GM06990 (cell line): ENCODE results near the gene CNOT4.
"Not testable (repeated sequence)": the region's sequence is repeated elsewhere in the genome, so short reads cannot be mapped to it uniquely, and the experiment has no call there.

Experiments
- DNase-seq: peaks from one replicate; pipeline ENCODE4 v3.0.0-alpha.2; 2011; ENCODE audit not compliant: insufficient read length; ENCODE audit errors: extremely low read depth
- H3K27me3 ChIP-seq: replicated peaks from 2 replicates; pipeline ENCODE4 v1.6.0; 2011; ENCODE audit warnings: low read length; ENCODE audit not compliant: control insufficient read depth, insufficient read depth
- H3K36me3 ChIP-seq: 2 replicates; pipeline ENCODE4 v1.5.1; 2011; ENCODE audit warnings: low read length; ENCODE audit not compliant: control insufficient read depth, insufficient read depth
- H3K4me3 ChIP-seq: replicated peaks from 2 replicates; pipeline ENCODE4 v1.5.1; 2011; ENCODE audit warnings: low read depth, mild to moderate bottlenecking, control low read depth, low read length
- CTCF ChIP-seq: IDR thresholded peaks from 2 replicates; pipeline ENCODE4 v1.5.1; 2011; ENCODE audit warnings: low read length, control low read depth, mild to moderate bottlenecking, inconsistent platforms; ENCODE audit not compliant: insufficient read depth, poor library complexity, severe bottlenecking

CNOT4 gene

GRCh38 chr7:135361788-135362187 is 148.1 kb downstream of the CNOT4 start:
- no peak for TF ChIP-seq CTCF
- H3K36me3 ChIP-seq = peaks cover 3% of the 10 kb centered on the region
- no peaks in the 10 kb centered on the region for H3K27me3 ChIP-seq
- DNase-seq = no peak
- H3K4me3 ChIP-seq = no peak overlapping the region

- TF ChIP-seq CTCF = no peak
- Histone ChIP-seq H3K36me3 (peaks cover 3% of the 10 kb centered on the region), H3K4me3 (no peak overlapping the region), H3K27me3 (no peaks in the 10 kb centered on the region)
- no peak for DNase-seq
Measured at GRCh38 chr7:135359615-135360014, 150.3 kb downstream of the CNOT4 start.

- TF ChIP-seq CTCF = no peak
- DNase-seq = no peak
- Histone ChIP-seq H3K27me3 (no peaks in the 10 kb centered on the region), H3K4me3 (no peak overlapping the region), H3K36me3 (no peaks in the 10 kb centered on the region)
Measured at GRCh38 chr7:135355377-135356048, 154.4 kb downstream of the CNOT4 start.

- no peaks in the 10 kb centered on the region for H3K36me3 ChIP-seq
- no peaks in the 10 kb centered on the region for H3K27me3 ChIP-seq
- no peak for DNase-seq
- H3K4me3 ChIP-seq = no peak overlapping the region
- no peak for TF ChIP-seq CTCF
Measured at GRCh38 chr7:135353832-135354231, 156.1 kb downstream of the CNOT4 start.

- DNase-seq = no peak
- H3K4me3 ChIP-seq = no peak overlapping the region
- no peaks in the 10 kb centered on the region for H3K27me3 ChIP-seq
- TF ChIP-seq CTCF = no peak
- H3K36me3 ChIP-seq = no peaks in the 10 kb centered on the region
Measured at GRCh38 chr7:135352285-135352684, 157.6 kb downstream of the CNOT4 start.

GRCh38 chr7:135351070-135351469 is 158.8 kb downstream of the CNOT4 start:
- H3K27me3 ChIP-seq, H3K36me3 ChIP-seq, H3K4me3 ChIP-seq, DNase-seq: not testable (repeated sequence)
